WTC11 (cell line): ENCODE measurements around the gene LY6G6C. TPM values are rescaled to one million over a fixed set of nuclear protein-coding genes. Genes with fewer than 3 reads are reported as not detected.
A peak's percentile ranks its signal among the peaks of the same experiment; 100 is the strongest.

Experiments used
- ATAC-seq: fragments of 200-7000 bp; cut with Tn5 transposase; 2 replicates; pipeline ENCODE4 v1.10.0; 2021; ENCODE audit warnings: mild to moderate bottlenecking, moderate library complexity
- CTCF ChIA-PET: fragments of 300-600 bp; sonication (Branson Sonifier 250); formaldehyde crosslinking; loops from one replicate; lab custom pipeline; 2021; ENCODE audit warnings: antibody characterized with exemption; lab: Charles Lee
- POLR2A ChIA-PET: fragments of 350-600 bp; sonication (Branson Sonifier 250); formaldehyde crosslinking; loops from one replicate; lab custom pipeline; 2021; ENCODE audit warnings: antibody characterized with exemption; lab: Charles Lee
- DNase-seq: peaks from one replicate; pipeline ENCODE4 v3.0.0; 2021; ENCODE audit warnings: low spot score
- H3K27ac Mint-ChIP-seq: 2 replicates; pipeline ENCODE4 v1.8.0; 2021; ENCODE audit warnings: mixed read lengths
- H3K27me3 Mint-ChIP-seq: 2 replicates; pipeline ENCODE4 v1.8.0; 2021; ENCODE audit warnings: low read depth, mild to moderate bottlenecking, moderate library complexity, mixed read lengths
- H3K36me3 Mint-ChIP-seq: 2 replicates; pipeline ENCODE4 v1.8.0; 2021; ENCODE audit warnings: mixed read lengths
- H3K4me1 Mint-ChIP-seq: 2 replicates; pipeline ENCODE4 v1.8.0; 2022; ENCODE audit warnings: mixed read lengths
- H3K4me3 Mint-ChIP-seq: 2 replicates; pipeline ENCODE4 v1.8.0; 2021; ENCODE audit warnings: mild to moderate bottlenecking, moderate library complexity, mixed read lengths
- H3K9me3 Mint-ChIP-seq: 2 replicates; pipeline ENCODE4 v1.8.0; 2021; ENCODE audit warnings: mixed read lengths
- ATF1 ChIP-seq: sonication (generic); formaldehyde crosslinking; IDR thresholded peaks from 2 replicates; pipeline ENCODE4 v1.8.1; 2023; ENCODE audit warnings: mild to moderate bottlenecking, moderate library complexity, missing genetic modification reagents
- ATF6 ChIP-seq: sonication (generic); formaldehyde crosslinking; IDR thresholded peaks from 2 replicates; pipeline ENCODE4 v1.8.1; 2023; ENCODE audit warnings: mild to moderate bottlenecking, missing genetic modification reagents
- E2F1 ChIP-seq: sonication (generic); formaldehyde crosslinking; IDR thresholded peaks from 2 replicates; pipeline ENCODE4 v1.8.0; 2022; ENCODE audit warnings: mild to moderate bottlenecking, missing genetic modification reagents
- ERG ChIP-seq: fragments of 250-450 bp; sonication (Bioruptor Pico); IDR thresholded peaks from 2 replicates; pipeline ENCODE4 v1.8.0; 2021; ENCODE audit warnings: mild to moderate bottlenecking
- GABPB1 ChIP-seq: sonication (generic); formaldehyde crosslinking; IDR thresholded peaks from 2 replicates; pipeline ENCODE4 v1.8.1; 2023; ENCODE audit warnings: mild to moderate bottlenecking, missing genetic modification reagents
- JUN ChIP-seq: sonication (generic); formaldehyde crosslinking; IDR thresholded peaks from 2 replicates; pipeline ENCODE4 v1.8.0; 2023; ENCODE audit warnings: mild to moderate bottlenecking, missing genetic modification reagents
- KAT7 ChIP-seq: sonication (generic); formaldehyde crosslinking; IDR thresholded peaks from 2 replicates; pipeline ENCODE4 v1.8.1; 2023; ENCODE audit warnings: missing genetic modification reagents, mild to moderate bottlenecking, borderline replicate concordance
- NFATC4 ChIP-seq: fragments of 250-450 bp; sonication (Bioruptor Pico); IDR thresholded peaks from 2 replicates; pipeline ENCODE4 v1.9.0; 2021; ENCODE audit warnings: mild to moderate bottlenecking
- NR1H2 ChIP-seq: sonication (generic); formaldehyde crosslinking; IDR thresholded peaks from 2 replicates; pipeline ENCODE4 v1.9.0; 2021; ENCODE audit warnings: mild to moderate bottlenecking, moderate library complexity, missing genetic modification reagents
- OVOL2 ChIP-seq: fragments of 250-450 bp; sonication (Bioruptor Pico); IDR thresholded peaks from 2 replicates; pipeline ENCODE4 v1.9.0; 2021; ENCODE audit warnings: mild to moderate bottlenecking, borderline replicate concordance
- RORB ChIP-seq: fragments of 250-450 bp; sonication (Bioruptor Pico); IDR thresholded peaks from 2 replicates; pipeline ENCODE4 v1.9.0; 2021; ENCODE audit warnings: mild to moderate bottlenecking
- TP53 ChIP-seq: sonication (generic); formaldehyde crosslinking; IDR thresholded peaks from 2 replicates; pipeline ENCODE4 v1.8.1; 2023; ENCODE audit warnings: mild to moderate bottlenecking, missing genetic modification reagents
- ZNF138 ChIP-seq: sonication (generic); formaldehyde crosslinking; conservative IDR thresholded peaks from 2 replicates; pipeline ENCODE4 v1.8.1; 2022; ENCODE audit warnings: mild to moderate bottlenecking, moderate library complexity, missing genetic modification reagents
- total RNA-seq: library from RNA; stranded (reverse); gene quantifications from 3 replicates; pipeline ENCODE4 v1.2.3, GENCODE V29; 2021
- TF ChIP-seq, protein P1 (sequence below): fragments of 200-600 bp; IDR thresholded peaks from 2 replicates; pipeline ENCODE4 v1.8.0; 2022; ENCODE audit warnings: antibody characterized with exemption
- TF ChIP-seq, protein P2 (sequence below): sonication (generic); formaldehyde crosslinking; IDR thresholded peaks from 2 replicates; pipeline ENCODE4 v1.8.0; 2023; ENCODE audit warnings: missing genetic modification reagents, mild to moderate bottlenecking, borderline replicate concordance
- TF ChIP-seq, protein P3 (sequence below): sonication (generic); formaldehyde crosslinking; IDR thresholded peaks from 2 replicates; pipeline ENCODE4 v1.8.0; 2023; ENCODE audit warnings: mild to moderate bottlenecking, missing genetic modification reagents

The LY6G6C gene
- total RNA-seq, 1 experiment from 2014 or later = 0.35 TPM

DNA sequence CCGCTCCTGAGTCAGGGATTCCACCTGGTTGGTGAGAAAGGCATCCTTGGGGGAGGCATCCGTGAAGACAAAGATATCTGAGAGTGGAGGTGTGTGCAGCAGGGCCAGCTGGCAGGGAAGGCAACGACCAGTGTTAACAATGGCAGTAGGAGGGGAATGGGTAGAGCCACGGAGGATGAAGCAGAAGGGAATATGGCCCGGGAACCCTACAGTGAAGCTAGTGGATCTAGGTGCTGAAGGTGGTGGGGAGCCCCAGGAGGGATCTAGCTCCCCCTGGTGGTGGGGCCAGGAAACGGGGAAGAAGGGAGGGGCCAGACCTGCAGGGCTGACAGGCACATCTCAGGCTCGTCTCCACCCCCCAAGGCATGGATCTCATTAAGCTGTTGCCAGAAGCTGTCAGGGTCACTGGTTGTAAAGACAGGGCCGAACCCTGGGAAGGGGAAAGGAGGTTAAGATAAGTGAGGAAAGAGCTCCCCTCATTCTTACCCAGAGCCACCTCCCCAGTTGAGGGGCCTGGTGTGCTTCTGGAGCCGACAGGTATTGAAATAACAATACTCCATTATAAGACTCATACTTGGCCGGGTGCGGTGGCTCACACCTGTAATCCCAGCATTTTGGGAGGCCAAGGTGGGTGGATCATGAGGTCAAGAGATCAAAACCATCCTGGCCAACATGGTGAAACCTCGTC, 48.3 kb upstream of the LY6G6C start (continued):
- TF ChIP-seq, protein P1, sequence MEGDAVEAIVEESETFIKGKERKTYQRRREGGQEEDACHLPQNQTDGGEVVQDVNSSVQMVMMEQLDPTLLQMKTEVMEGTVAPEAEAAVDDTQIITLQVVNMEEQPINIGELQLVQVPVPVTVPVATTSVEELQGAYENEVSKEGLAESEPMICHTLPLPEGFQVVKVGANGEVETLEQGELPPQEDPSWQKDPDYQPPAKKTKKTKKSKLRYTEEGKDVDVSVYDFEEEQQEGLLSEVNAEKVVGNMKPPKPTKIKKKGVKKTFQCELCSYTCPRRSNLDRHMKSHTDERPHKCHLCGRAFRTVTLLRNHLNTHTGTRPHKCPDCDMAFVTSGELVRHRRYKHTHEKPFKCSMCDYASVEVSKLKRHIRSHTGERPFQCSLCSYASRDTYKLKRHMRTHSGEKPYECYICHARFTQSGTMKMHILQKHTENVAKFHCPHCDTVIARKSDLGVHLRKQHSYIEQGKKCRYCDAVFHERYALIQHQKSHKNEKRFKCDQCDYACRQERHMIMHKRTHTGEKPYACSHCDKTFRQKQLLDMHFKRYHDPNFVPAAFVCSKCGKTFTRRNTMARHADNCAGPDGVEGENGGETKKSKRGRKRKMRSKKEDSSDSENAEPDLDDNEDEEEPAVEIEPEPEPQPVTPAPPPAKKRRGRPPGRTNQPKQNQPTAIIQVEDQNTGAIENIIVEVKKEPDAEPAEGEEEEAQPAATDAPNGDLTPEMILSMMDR = peak; percentile 90
- 0 out of 2 replicates have a peak, but pooled peaks have one; percentile 38 for TF ChIP-seq ERG (CRISPR knock-in tag)

DNA sequence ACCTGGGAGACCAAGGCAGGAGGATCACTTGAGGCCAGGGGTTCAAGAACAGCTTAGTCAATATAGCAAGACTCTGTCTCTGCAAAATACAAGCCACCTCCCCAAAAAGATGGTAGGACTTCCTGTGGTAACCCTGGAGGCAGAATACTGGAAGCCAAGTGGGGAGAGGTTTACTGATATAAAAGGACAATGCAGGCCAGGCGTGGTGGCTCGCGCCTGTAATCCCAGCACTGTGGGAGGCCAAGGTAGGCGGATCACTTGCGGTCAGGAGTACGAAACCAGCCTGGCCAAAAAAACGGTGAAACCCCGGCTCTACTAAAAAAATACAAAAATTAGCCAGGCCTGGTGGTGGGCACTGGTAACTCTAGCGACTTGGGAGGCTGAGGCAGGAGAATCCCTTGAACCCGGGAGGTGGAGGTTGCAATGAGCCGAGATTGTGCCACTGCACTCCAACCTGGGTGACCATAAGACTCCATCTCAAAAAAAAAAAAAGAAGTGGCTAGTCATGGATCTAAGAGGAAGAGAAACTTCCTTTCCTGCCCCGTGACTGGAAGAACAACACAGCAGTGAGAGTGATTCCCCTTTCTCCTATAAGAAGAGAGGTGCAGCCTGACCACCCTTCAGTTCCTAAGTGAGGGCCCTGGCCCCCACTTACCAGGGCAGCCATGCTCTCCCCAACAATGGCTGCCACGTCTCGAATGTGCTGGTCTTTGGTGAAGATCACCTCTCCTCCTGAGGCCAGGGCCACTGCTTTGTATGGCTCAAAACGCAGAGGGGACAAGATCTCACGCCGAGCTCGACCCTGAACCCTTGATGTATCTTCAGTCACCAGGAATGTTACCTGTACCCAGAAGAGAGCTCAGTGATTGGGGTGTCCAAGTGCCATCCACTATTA, 47.1 kb upstream of the LY6G6C start:
- no peak for DNase-seq
- no peak overlapping the region for H3K4me3 Mint-ChIP-seq
- H3K36me3 Mint-ChIP-seq = peaks cover 2% of the 10 kb centered on the region; the same call in 1 of the 2 replicates
- no peaks in the 10 kb centered on the region; the same call in 1 of the 2 replicates for H3K27me3 Mint-ChIP-seq
- TF ChIP-seq, protein P2, sequence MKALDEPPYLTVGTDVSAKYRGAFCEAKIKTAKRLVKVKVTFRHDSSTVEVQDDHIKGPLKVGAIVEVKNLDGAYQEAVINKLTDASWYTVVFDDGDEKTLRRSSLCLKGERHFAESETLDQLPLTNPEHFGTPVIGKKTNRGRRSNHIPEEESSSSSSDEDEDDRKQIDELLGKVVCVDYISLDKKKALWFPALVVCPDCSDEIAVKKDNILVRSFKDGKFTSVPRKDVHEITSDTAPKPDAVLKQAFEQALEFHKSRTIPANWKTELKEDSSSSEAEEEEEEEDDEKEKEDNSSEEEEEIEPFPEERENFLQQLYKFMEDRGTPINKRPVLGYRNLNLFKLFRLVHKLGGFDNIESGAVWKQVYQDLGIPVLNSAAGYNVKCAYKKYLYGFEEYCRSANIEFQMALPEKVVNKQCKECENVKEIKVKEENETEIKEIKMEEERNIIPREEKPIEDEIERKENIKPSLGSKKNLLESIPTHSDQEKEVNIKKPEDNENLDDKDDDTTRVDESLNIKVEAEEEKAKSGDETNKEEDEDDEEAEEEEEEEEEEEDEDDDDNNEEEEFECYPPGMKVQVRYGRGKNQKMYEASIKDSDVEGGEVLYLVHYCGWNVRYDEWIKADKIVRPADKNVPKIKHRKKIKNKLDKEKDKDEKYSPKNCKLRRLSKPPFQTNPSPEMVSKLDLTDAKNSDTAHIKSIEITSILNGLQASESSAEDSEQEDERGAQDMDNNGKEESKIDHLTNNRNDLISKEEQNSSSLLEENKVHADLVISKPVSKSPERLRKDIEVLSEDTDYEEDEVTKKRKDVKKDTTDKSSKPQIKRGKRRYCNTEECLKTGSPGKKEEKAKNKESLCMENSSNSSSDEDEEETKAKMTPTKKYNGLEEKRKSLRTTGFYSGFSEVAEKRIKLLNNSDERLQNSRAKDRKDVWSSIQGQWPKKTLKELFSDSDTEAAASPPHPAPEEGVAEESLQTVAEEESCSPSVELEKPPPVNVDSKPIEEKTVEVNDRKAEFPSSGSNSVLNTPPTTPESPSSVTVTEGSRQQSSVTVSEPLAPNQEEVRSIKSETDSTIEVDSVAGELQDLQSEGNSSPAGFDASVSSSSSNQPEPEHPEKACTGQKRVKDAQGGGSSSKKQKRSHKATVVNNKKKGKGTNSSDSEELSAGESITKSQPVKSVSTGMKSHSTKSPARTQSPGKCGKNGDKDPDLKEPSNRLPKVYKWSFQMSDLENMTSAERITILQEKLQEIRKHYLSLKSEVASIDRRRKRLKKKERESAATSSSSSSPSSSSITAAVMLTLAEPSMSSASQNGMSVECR (CRISPR knock-in tag) = no peak
- TF ChIP-seq RORB (CRISPR knock-in tag) (no peak), E2F1 (CRISPR knock-in tag) (no peak), NFATC4 (CRISPR knock-in tag) (no peak)
- ATAC-seq = no peak
- CTCF ChIA-PET = interaction anchor here (0.8 to 2.6 kb wide), 20 partner anchors 11 to 171 kb away, joined by 3 to 66 read pairs (median 10); partner anchors contain the start of genes CLIC1, DDAH2, HSPA1B and LY6G5C
- POLR2A ChIA-PET = interaction anchor here (1.4 kb wide), 2 partner anchors 29 to 39 kb away, joined by 5 to 7 read pairs; partner anchors contain the start of genes DDAH2 and MSH5
- H3K9me3 Mint-ChIP-seq = no peaks in the 10 kb centered on the region
- H3K4me1 Mint-ChIP-seq = peaks cover 17% of the 10 kb centered on the region
- no peak overlapping the region for H3K27ac Mint-ChIP-seq

GRCh38 chr6:31767096-31767645, 45.6 kb upstream of the LY6G6C start:
- Mint-ChIP-seq H3K27ac (no peak overlapping the region), H3K9me3 (no peaks in the 10 kb centered on the region), H3K4me3 (no peak overlapping the region), H3K4me1 (peaks cover 23% of the 10 kb centered on the region), H3K27me3 (no peaks in the 10 kb centered on the region; the same call in 1 of the 2 replicates), H3K36me3 (peaks cover 7% of the 10 kb centered on the region; the same call in 1 of the 2 replicates)
- no peak for DNase-seq
- POLR2A ChIA-PET = interaction anchor here (1.1 to 1.3 kb wide), 2 partner anchors 35 to 83 kb away, joined by 3 to 5 read pairs; no protein-coding TSS in a partner anchor
- CTCF ChIA-PET = interaction anchor here (0.9 to 1.8 kb wide), 4 partner anchors 63 to 216 kb away, joined by 4 to 9 read pairs (median 6); partner anchors contain the start of genes ABHD16A and LY6G5C
- no peak for ATAC-seq
- TF ChIP-seq OVOL2 (CRISPR knock-in tag) (no peak), ATF6 (no peak), GABPB1 (no peak), ZNF138 (CRISPR knock-in tag) (no peak), ATF1 (CRISPR knock-in tag) (no peak), JUN (no peak), KAT7 (CRISPR knock-in tag) (no peak), NR1H2 (CRISPR knock-in tag) (no peak), TP53 (CRISPR knock-in tag) (no peak)
- TF ChIP-seq, protein P3, sequence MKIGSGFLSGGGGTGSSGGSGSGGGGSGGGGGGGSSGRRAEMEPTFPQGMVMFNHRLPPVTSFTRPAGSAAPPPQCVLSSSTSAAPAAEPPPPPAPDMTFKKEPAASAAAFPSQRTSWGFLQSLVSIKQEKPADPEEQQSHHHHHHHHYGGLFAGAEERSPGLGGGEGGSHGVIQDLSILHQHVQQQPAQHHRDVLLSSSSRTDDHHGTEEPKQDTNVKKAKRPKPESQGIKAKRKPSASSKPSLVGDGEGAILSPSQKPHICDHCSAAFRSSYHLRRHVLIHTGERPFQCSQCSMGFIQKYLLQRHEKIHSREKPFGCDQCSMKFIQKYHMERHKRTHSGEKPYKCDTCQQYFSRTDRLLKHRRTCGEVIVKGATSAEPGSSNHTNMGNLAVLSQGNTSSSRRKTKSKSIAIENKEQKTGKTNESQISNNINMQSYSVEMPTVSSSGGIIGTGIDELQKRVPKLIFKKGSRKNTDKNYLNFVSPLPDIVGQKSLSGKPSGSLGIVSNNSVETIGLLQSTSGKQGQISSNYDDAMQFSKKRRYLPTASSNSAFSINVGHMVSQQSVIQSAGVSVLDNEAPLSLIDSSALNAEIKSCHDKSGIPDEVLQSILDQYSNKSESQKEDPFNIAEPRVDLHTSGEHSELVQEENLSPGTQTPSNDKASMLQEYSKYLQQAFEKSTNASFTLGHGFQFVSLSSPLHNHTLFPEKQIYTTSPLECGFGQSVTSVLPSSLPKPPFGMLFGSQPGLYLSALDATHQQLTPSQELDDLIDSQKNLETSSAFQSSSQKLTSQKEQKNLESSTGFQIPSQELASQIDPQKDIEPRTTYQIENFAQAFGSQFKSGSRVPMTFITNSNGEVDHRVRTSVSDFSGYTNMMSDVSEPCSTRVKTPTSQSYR (CRISPR knock-in tag) = no peak
